NCI-H2081 treated with DMSO at 0.1 percent for 48 hours (cell line): ENCODE data around the gene ANKDD1B.

Source experiments
- DNase-seq: peaks from one replicate; lab custom pipeline; 2025; lab: John Stamatoyannopoulos, UW

Gene ANKDD1B

GRCh38 chr5:75706016-75706415 is 94.8 kb downstream of the ANKDD1B start:
- no peak for DNase-seq

GRCh38 chr5:75706775-75707174 is 95.5 kb downstream of the ANKDD1B start:
- DNase-seq = no peak

GRCh38 chr5:75707911-75708509 is 96.8 kb downstream of the ANKDD1B start:
- DNase-seq = no peak

- no peak for DNase-seq
These were observed 99.4 kb downstream of the ANKDD1B start for GRCh38 chr5:75710637-75711036.

GRCh38 chr5:75711151-75711550 is 99.9 kb downstream of the ANKDD1B start:
- DNase-seq = no peak

GRCh38 chr5:75712091-75712490 is 100.8 kb downstream of the ANKDD1B start:
- DNase-seq = no peak

- no peak for DNase-seq
These were observed 105.4 kb downstream of the ANKDD1B start for GRCh38 chr5:75716715-75717081.

- peak; percentile 77 for DNase-seq
These were observed 106.0 kb downstream of the ANKDD1B start, which contains the start of gene POC5 for GRCh38 chr5:75717082-75717922. POC5 (minus strand) TSS chr5:75717437; CDS start chr5:75712937, 4,500 bp downstream.

- DNase-seq = no peak
These were observed 109.6 kb downstream of the ANKDD1B start for GRCh38 chr5:75720882-75721281.
